Omental fat pad (tissue), 4 donors: ENCODE results near the gene MAG. TPM values are rescaled to one million over a fixed set of nuclear protein-coding genes. Genes with fewer than 3 reads are reported as not detected.

Experiments used
- ATAC-seq: fragments of 150-250 bp; one replicate; pipeline ENCODE4 v1.9.1; 2016; ENCODE audit warnings: mild to moderate bottlenecking, moderate library complexity; ENCODE audit not compliant: low FRiP score
- DNase-seq: peaks from one replicate; pipeline ENCODE4 v3.0.0-alpha.2; 2019; ENCODE audit warnings: low spot score
- CTCF ChIP-seq, 3 donors: fragments of 450-650 bp; IDR thresholded peaks; one replicate each; pipeline ENCODE4 v1.5.1; 2016 to 2017; ENCODE audit warnings: antibody characterized with exemption in 3 of 3, mild to moderate bottlenecking in 3 of 3, moderate library complexity in 2 of 3
- total RNA-seq, 4 donors: library from RNA; depleted of rRNA; stranded (reverse); fragments of >200 nt; gene quantifications; one replicate each; pipeline ENCODE4 v1.1.0, GENCODE V29; 2016

The MAG gene
- total RNA-seq, 4 donors from 2014 or later: not detected

DNA sequence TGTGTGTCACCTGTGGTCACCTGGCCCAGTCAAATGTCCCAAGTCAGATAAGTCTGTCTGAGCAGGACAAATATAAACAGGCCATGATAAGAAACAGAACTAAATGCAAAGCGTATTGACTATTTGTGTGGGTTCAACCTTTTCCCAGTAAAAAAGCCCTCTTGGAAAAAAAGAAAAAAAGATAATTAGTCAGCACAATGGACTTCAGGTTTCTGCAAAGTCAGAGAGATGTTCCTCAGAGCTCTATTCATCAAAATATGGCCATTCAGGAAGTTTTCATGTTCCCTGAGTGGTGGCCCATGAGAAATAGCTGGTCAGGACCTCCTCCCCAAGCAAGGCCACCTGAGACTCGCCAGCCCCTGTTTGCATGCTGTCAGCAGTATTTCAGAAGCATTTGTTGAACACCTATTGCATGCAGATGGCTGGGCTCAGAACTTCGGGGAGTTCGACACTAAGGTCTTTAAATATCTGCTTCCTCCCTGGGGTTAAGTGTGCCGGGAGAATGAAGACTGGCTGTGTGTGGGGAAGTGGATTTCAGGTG is 69.0 kb downstream of the MAG start:
- no peak for DNase-seq
- TF ChIP-seq CTCF (IDR thresholded peaks at IDR 0.05): no peak

GRCh38 chr19:35362261-35363000 is 70.5 kb downstream of the MAG start:
- no peak for ATAC-seq
- TF ChIP-seq CTCF (IDR thresholded peaks at IDR 0.05): no peak
- no peak for DNase-seq

More for the DNA sequence above, 69.0 kb downstream of the MAG start:
- ATAC-seq: no peak

GRCh38 chr19:35363001-35363590 is 71.1 kb downstream of the MAG start:
- no peak for ATAC-seq
- DNase-seq: no peak
- no peak for TF ChIP-seq CTCF (IDR thresholded peaks at IDR 0.05)

Other genes with a start within 250 kb of the MAG start
- 1 to 10 TPM in 1 of 4 donors, under 1 TPM in 1, not detected in 2; 0.38 to 2.6 TPM for gene FXYD3, start 176.3 kb upstream of the MAG start, total RNA-seq
- gene LGI4, start 157.1 kb upstream of the MAG start, total RNA-seq: 10 to 100 TPM in 1 of 4 donors, 1 to 10 TPM in 3; 6.2 to 31.1 (median 8.3) TPM
- 10 to 100 TPM; 20.5 to 32.2 (median 25.7) TPM for gene FXYD1, start 153.3 kb upstream of the MAG start, total RNA-seq
- gene FXYD7, start 148.9 kb upstream of the MAG start, total RNA-seq: not detected
- gene FXYD5, start 137.4 kb upstream of the MAG start, total RNA-seq: 100 to 1,000 TPM in 1 of 4 donors, 10 to 100 TPM in 3; 68.9 to 129 (median 88.8) TPM
- gene FAM187B, start 63.4 kb upstream of the MAG start, total RNA-seq: not detected
- gene LSR, start 43.2 kb upstream of the MAG start, total RNA-seq: 10 to 100 TPM; 10.4 to 30.9 (median 17.9) TPM
- gene USF2, start 23.2 kb upstream of the MAG start, total RNA-seq: 100 to 1,000 TPM in 2 of 4 donors, 10 to 100 TPM in 2; 67.0 to 106 (median 92.0) TPM
- gene HAMP, start 9.6 kb upstream of the MAG start, total RNA-seq: 1 to 10 TPM in 1 of 4 donors, not detected in 3; 1.3 TPM
- 1 to 10 TPM; 1.3 to 5.8 (median 2.7) TPM for gene CD22, start 37.0 kb downstream of the MAG start, total RNA-seq
- gene FFAR1, start 55.7 kb downstream of the MAG start, total RNA-seq: not detected
- 1 to 10 TPM in 3 of 4 donors, under 1 TPM in 1; 0.95 to 5.5 (median 2.2) TPM for gene FFAR3, start 66.3 kb downstream of the MAG start, total RNA-seq
- gene GPR42, start 78.9 kb downstream of the MAG start, total RNA-seq: under 1 TPM in 2 of 4 donors, not detected in 2; 0.37 to 0.79 TPM
- gene FFAR2, start 156.1 kb downstream of the MAG start, total RNA-seq: 1 to 10 TPM in 1 of 4 donors, under 1 TPM in 3; 0.46 to 4.4 (median 0.80) TPM
- not detected for gene KRTDAP, start 198.3 kb downstream of the MAG start, total RNA-seq
- gene DMKN, start 221.5 kb downstream of the MAG start, total RNA-seq: 10 to 100 TPM in 3 of 4 donors, 1 to 10 TPM in 1; 2.8 to 48.9 (median 33.8) TPM
- under 1 TPM in 1 of 4 donors, not detected in 3; 0.93 TPM for gene SBSN, start 236.2 kb downstream of the MAG start, total RNA-seq
- not detected for gene GAPDHS, start 241.3 kb downstream of the MAG start, total RNA-seq